Gastrocnemius medialis (tissue), 4 donors: ENCODE data around the gene GDI2. TPM values are rescaled to one million over a fixed set of nuclear protein-coding genes. Genes with fewer than 3 reads are reported as not detected.

ENCODE experiments used
- ATAC-seq, 2 donors: fragments of 150-250 bp; one replicate each; pipeline ENCODE4 v1.9.1; 2016
- DNase-seq, 2 donors: peaks; one replicate each; pipeline ENCODE4 v3.0.0-alpha.2; 2019
- H3K27ac ChIP-seq, 4 donors: fragments of 200-600 bp; sonication (generic); 1 replicate in 1 of 4; 2 replicates in 3 of 4; pipeline ENCODE4 v1.5.1; 2016 to 2018; ENCODE audit warnings: mild to moderate bottlenecking in 2 of 4, moderate library complexity in 1 of 4
- H3K27me3 ChIP-seq, 3 donors: fragments of 200-600 bp; sonication (generic) in 2 of 3; 1 replicate in 1 of 3; 2 replicates in 2 of 3; pipeline versions ENCODE4 v1.5.1 to v1.6.0; 2016 to 2019; ENCODE audit warnings: mild to moderate bottlenecking in 1 of 3, moderate library complexity in 1 of 3
- H3K36me3 ChIP-seq, 2 donors: fragments of 200-600 bp; sonication (generic) in 1 of 2; one replicate each; pipeline ENCODE4 v1.5.1; 2017 to 2018
- H3K4me1 ChIP-seq, 2 donors: fragments of 200-600 bp; sonication (generic) in 1 of 2; one replicate each; pipeline ENCODE4 v1.5.1; 2016 to 2017; ENCODE audit warnings: mild to moderate bottlenecking in 2 of 2
- H3K4me3 ChIP-seq, 4 donors: fragments of 200-600 bp; sonication (generic) in 3 of 4; 1 replicate in 1 of 4; 2 replicates in 3 of 4; pipeline ENCODE4 v1.5.1; 2016 to 2019; ENCODE audit warnings: mild to moderate bottlenecking in 2 of 4
- H3K9me3 ChIP-seq, 3 donors: fragments of 200-600 bp; sonication (generic) in 2 of 3; 1 replicate in 1 of 3; 2 replicates in 2 of 3; pipeline ENCODE4 v1.5.1; 2016 to 2019
- CTCF ChIP-seq, 5 experiments: fragments of 450-650 bp in 3 of 5; fragments of 200-600 bp in 2 of 5; sonication (generic) in 2 of 5; IDR thresholded peaks in 4 of 5; conservative IDR thresholded peaks in 1 of 5; 1 replicate in 4 of 5; 2 replicates in 1 of 5; pipeline ENCODE4 v1.5.1; 2016 to 2019; ENCODE audit warnings: antibody characterized with exemption in 5 of 5, mild to moderate bottlenecking in 3 of 5, moderate library complexity in 3 of 5
- POLR2A ChIP-seq, 2 donors: fragments of 450-650 bp; IDR thresholded peaks; one replicate each; pipeline ENCODE4 v1.6.1; 2017; ENCODE audit warnings: antibody characterized with exemption in 2 of 2, mild to moderate bottlenecking in 2 of 2, moderate library complexity in 2 of 2
- in situ Hi-C, 4 donors: fragments of 200-750 bp; cut with MboI; loops; one replicate each; pipeline versions ENCODE4 v1.15.0 to v1.8.0; 2017; ENCODE audit warnings: low sequenced_read_pairs in 4 of 4
- intact Hi-C: fragments of 100-400 bp; cut with DNase I; formaldehyde crosslinking; loops from one replicate; pipeline ENCODE4 v1.15.1; 2023; ENCODE audit warnings: low total_unique reads
- total RNA-seq, 4 donors: library from RNA; depleted of rRNA; stranded (reverse); fragments of >200 nt; gene quantifications; one replicate each; pipeline versions ENCODE4 v1.1.0 to v1.2.3, GENCODE V29; 2016

GDI2 gene
- total RNA-seq, 4 donors from 2014 or later: 143 to 197 (median 171) TPM

- intact Hi-C loops (no loop called here), in situ Hi-C loops (no loop called here)
- H3K4me3 ChIP-seq: no peak overlapping the region
- TF ChIP-seq CTCF (IDR thresholded peaks at IDR 0.05 in 4 of 5, conservative IDR thresholded peaks at IDR 0.05 in 1 of 5) (no peak), POLR2A (IDR thresholded peaks at IDR 0.05) (no peak)
- H3K27ac ChIP-seq: no peak overlapping the region
- H3K9me3 ChIP-seq: no peaks in the 10 kb centered on the region
- H3K4me1 ChIP-seq: peaks cover 0 to 4% of the 10 kb centered on the region in 2 donors
- peaks cover 0 to 30% of the 10 kb centered on the region in 2 donors for H3K36me3 ChIP-seq
- no peak for DNase-seq
- no peaks in the 10 kb centered on the region for H3K27me3 ChIP-seq
- no peak for ATAC-seq
Observed at GRCh38 chr10:5735119-5735518, 78.1 kb downstream of the GDI2 start.

GRCh38 chr10:5732141-5732540, 81.1 kb downstream of the GDI2 start:
- TF ChIP-seq POLR2A (IDR thresholded peaks at IDR 0.05) (no peak), CTCF (IDR thresholded peaks at IDR 0.05 in 4 of 5, conservative IDR thresholded peaks at IDR 0.05 in 1 of 5) (no peak)
- no peak overlapping the region for H3K4me3 ChIP-seq
- no peak for ATAC-seq
- DNase-seq: no peak
- peak overlapping the region in 1 of 4 donors; percentile 20 for H3K27ac ChIP-seq
- H3K9me3 ChIP-seq: no peaks in the 10 kb centered on the region
- intact Hi-C loops (no loop called here), in situ Hi-C loops (no loop called here)
- H3K36me3 ChIP-seq: peaks cover 0 to 30% of the 10 kb centered on the region in 2 donors
- no peaks in the 10 kb centered on the region for H3K27me3 ChIP-seq
- peaks cover 0 to 4% of the 10 kb centered on the region in 2 donors for H3K4me1 ChIP-seq

GRCh38 chr10:5731559-5731958, 81.7 kb downstream of the GDI2 start:
- in situ Hi-C loops: no loop called here
- H3K4me1 ChIP-seq: peaks cover 0 to 4% of the 10 kb centered on the region in 2 donors
- no peaks in the 10 kb centered on the region for H3K27me3 ChIP-seq
- no peak overlapping the region for H3K4me3 ChIP-seq
- ATAC-seq (no peak), DNase-seq (no peak)
- no peak for TF ChIP-seq CTCF (IDR thresholded peaks at IDR 0.05 in 4 of 5, conservative IDR thresholded peaks at IDR 0.05 in 1 of 5)
- TF ChIP-seq POLR2A (IDR thresholded peaks at IDR 0.05): no peak
- intact Hi-C loops: no loop called here
- H3K36me3 ChIP-seq: peaks cover 0 to 30% of the 10 kb centered on the region in 2 donors
- peak overlapping the region in 1 of 4 donors; percentile 20 for H3K27ac ChIP-seq
- H3K9me3 ChIP-seq: no peaks in the 10 kb centered on the region

- Histone ChIP-seq H3K9me3 (no peaks in the 10 kb centered on the region), H3K27me3 (no peaks in the 10 kb centered on the region), H3K4me3 (no peak overlapping the region), H3K36me3 (peaks cover 0 to 29% of the 10 kb centered on the region in 2 donors), H3K4me1 (peaks cover 0 to 4% of the 10 kb centered on the region in 2 donors), H3K27ac (no peak overlapping the region)
- TF ChIP-seq CTCF (IDR thresholded peaks at IDR 0.05 in 4 of 5, conservative IDR thresholded peaks at IDR 0.05 in 1 of 5): no peak
- TF ChIP-seq POLR2A (IDR thresholded peaks at IDR 0.05): no peak
- intact Hi-C loops (no loop called here), in situ Hi-C loops (no loop called here)
- DNase-seq: no peak
- no peak for ATAC-seq
Observed at GRCh38 chr10:5730766-5731165, 82.5 kb downstream of the GDI2 start.

GRCh38 chr10:5723692-5724091, 89.5 kb downstream of the GDI2 start:
- Histone ChIP-seq H3K36me3 (peaks cover 0 to 17% of the 10 kb centered on the region in 2 donors), H3K27me3 (no peaks in the 10 kb centered on the region), H3K27ac (no peak overlapping the region), H3K4me3 (no peak overlapping the region), H3K4me1 (no peaks in the 10 kb centered on the region), H3K9me3 (no peaks in the 10 kb centered on the region)
- ATAC-seq: no peak
- intact Hi-C loops (no loop called here), in situ Hi-C loops (no loop called here)
- DNase-seq: no peak
- TF ChIP-seq POLR2A (IDR thresholded peaks at IDR 0.05) (no peak), CTCF (IDR thresholded peaks at IDR 0.05 in 4 of 5, conservative IDR thresholded peaks at IDR 0.05 in 1 of 5) (no peak)
